GM18519 (cell line): ENCODE data around the gene GRID2.

Experiments
- ATAC-seq: cut with Tn5 transposase; IDR thresholded peaks from one replicate; pipeline ENCODE4 v1.9.1; 2021; ENCODE audit warnings: mild to moderate bottlenecking, moderate library complexity; ENCODE audit not compliant: unreplicated experiment, low FRiP score

Gene GRID2

GRCh38 chr4:93446038-93446437 lies 1142.3 kb downstream of the GRID2 start:
- ATAC-seq, result no peak

DNA sequence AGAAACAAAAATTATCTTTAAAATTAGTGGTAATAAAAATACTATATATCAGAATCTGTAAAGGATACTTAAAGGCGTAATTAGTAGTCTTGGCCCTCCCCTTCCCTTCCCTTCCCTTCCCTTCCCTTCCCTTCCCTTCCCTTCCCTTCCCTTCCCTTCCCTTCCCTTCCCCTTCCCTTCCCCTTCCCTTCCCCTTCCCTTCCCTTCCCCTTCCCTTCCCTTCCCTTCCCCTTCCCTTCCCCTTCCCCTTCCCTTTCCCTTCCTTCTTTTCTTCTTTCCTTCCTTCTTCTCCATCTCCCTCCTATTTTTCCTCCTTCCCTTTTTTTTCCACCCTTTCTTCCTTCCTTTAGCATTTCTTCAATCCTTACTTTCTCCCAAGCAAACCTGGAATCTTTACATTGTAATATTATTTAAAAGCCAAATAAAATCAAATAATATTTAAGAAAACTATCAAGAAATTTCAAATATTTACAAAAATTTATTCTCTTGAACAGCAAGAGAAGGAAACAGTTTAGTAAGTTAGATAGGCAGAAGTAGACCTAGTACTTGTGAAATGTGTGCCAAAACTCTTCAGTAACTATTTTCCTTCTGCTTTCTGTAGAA lies 1145.0 kb downstream of the GRID2 start:
- no peak for ATAC-seq

- ATAC-seq, result no peak
These were observed 1148.2 kb downstream of the GRID2 start for GRCh38 chr4:93451954-93452353.

- no peak for ATAC-seq
These were observed 1157.8 kb downstream of the GRID2 start for GRCh38 chr4:93461541-93461940.

DNA sequence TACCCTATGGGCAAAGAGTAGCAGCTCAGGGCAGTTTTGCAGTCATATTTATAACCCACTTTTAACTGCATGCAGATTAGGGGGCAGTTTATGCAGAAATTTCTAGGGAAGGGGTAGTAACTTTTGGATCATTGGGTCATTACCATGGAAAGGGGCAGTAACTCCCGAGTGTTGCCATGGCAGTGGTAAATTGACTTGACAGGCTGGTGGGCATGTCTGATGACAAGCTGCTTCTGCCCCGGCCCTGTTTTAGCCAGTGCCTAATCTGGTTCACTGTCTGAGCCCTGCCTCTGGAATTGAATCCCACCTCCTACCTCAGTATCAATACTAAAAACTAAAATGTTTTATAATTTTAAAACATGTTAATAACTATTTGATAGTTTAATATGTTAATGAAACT lies 1162.7 kb downstream of the GRID2 start:
- no peak for ATAC-seq

DNA sequence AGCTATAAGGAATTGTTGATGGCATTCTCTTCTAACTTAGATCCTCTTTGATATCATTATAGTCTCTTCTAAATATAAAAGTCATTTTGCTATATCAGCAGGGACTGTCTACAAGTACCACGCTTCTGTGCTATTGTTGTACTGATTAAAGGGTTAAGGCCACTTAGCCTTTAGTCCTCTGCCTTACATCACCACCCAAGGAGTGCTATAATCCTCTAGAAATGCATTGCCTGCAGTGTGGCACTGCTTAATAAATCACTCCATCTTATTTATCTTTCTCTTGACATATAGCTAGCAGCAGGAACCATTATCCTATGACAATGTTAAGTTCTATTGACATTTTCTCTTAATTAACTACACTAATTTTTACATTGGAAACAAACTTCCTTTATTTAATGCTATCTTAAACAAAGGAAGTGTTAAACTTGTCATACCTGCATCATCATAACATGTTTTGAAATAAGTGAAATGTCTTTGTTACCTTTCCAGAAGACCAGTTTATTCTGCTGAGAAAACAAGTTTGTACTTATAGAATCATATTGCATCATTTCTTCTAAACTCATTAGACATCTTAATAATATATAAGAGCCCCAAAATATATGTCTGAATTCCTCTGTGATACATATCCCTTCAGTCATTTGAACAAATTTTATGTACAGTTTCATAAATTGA lies 1163.9 kb downstream of the GRID2 start:
- no peak for ATAC-seq

- ATAC-seq, result no peak
These were observed 1165.8 kb downstream of the GRID2 start for GRCh38 chr4:93469560-93469959.

DNA sequence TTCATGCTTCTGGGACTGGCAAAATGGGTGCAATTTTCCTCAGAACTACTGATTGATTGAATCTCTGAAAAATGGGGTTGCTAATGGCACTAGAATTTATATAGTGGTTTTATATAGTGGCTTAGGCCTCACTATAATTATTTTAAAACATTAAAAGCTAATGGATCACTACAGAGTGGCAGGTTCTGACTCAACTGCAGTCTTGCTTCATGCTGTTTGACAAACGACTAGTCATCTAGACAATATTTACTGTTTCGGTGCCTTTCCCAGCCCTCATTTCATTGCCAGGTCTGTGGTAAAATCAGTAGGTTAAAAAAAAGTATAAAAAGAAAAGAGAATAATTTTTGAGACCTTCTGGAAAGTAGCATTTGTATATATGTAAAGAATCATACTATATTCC lies 1172.0 kb downstream of the GRID2 start:
- no peak for ATAC-seq

GRCh38 chr4:93478805-93479204 lies 1175.0 kb downstream of the GRID2 start:
- ATAC-seq, result no peak

- ATAC-seq, result no peak
These were observed 1176.7 kb downstream of the GRID2 start for GRCh38 chr4:93480452-93480851.

- no peak for ATAC-seq
These were observed 1191.6 kb downstream of the GRID2 start for GRCh38 chr4:93495346-93495745.

- ATAC-seq, result no peak
These were observed 1197.5 kb downstream of the GRID2 start for GRCh38 chr4:93501244-93501643.

- no peak for ATAC-seq
These were observed 1198.2 kb downstream of the GRID2 start for GRCh38 chr4:93501946-93502345.

- no peak for ATAC-seq
These were observed 1199.2 kb downstream of the GRID2 start for GRCh38 chr4:93502991-93503390.

DNA sequence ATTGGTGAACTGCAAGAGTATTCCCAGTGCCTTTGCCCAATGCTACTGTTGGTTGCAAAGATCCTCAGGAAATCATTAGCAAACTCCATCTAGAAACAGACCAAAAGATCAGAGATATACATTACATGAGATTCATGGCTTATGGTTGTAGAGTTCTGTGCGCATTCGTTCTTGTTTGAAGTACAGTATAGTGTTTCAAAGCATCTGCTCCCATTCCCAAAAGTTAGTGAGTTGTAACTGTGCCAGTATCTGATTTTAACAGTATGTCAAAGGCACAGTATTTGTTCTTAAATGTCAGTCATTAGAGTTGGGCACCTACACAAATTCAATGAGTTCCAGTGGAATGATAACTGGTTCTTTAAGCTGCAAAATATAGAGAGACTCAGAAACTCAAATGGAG lies 1210.1 kb downstream of the GRID2 start:
- no peak for ATAC-seq

- ATAC-seq, result no peak
These were observed 1211.4 kb downstream of the GRID2 start for GRCh38 chr4:93515208-93515607.

DNA sequence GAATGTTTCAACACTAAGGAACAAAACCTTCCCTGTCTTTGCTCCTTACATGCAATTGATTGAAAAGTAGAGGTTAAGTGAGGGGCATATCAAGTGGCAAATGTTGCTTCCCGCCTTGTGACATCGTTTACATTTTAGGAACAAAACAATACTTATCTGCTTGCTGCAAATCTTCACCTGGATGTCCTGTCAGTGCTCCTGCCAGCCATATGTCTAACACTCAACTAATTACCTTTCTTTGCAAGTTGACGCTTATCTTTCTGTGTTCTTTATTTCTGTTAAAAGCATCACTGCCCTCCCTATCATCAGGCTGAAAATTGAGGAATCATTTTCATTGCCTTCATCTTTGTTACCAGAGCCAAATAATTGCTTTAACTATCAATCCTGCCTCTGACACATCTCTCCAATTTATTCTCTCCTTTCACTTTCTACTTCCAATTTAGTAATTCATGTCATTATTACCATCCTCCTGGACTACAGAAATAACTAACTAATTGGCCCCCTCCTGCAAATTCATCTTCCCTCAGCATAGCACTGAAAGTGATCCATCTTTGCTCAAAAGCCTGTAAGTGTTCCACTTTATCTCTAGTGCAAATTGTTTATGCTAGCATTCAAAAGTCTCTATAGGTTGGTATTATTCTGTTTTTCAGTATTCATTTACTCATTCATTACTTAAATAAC lies 1226.1 kb downstream of the GRID2 start:
- ATAC-seq, result no peak

GRCh38 chr4:93532234-93532633 lies 1228.5 kb downstream of the GRID2 start:
- ATAC-seq, result no peak

GRCh38 chr4:93540562-93540961 lies 1236.8 kb downstream of the GRID2 start:
- ATAC-seq, result no peak

- no peak for ATAC-seq
These were observed 1258.1 kb downstream of the GRID2 start for GRCh38 chr4:93561842-93562241.

- ATAC-seq, result no peak
These were observed 1265.0 kb downstream of the GRID2 start for GRCh38 chr4:93568758-93569157.

- no peak for ATAC-seq
These were observed 1269.5 kb downstream of the GRID2 start for GRCh38 chr4:93573285-93573684.
